ENCODE measurements around the gene F8. TPM values are rescaled to one million over a fixed set of nuclear protein-coding genes. Genes with fewer than 3 reads are reported as not detected.

F8 gene
- polyA plus RNA-seq, 1 donor from 2014 or later, result 2.1 TPM

GRCh38 chrX:155052738-155053498 is 30.4 kb upstream of the F8 start:
- H3K79me2 ChIP-seq (replicated peaks; ENCODE audit: insufficient read depth, low read length), result no peaks in the 10 kb centered on the region
- no peaks in the 10 kb centered on the region for H3K36me3 ChIP-seq (ENCODE audit: insufficient read depth, low read length)
- H3K9ac ChIP-seq (ENCODE audit: low read length), result no peak overlapping the region
- H3K9me2 ChIP-seq (ENCODE audit: insufficient read depth, low read length), result no peaks in the 10 kb centered on the region
- H3K4me2 ChIP-seq (ENCODE audit: low read length), result no peak overlapping the region
- no peak overlapping the region for H2AFZ ChIP-seq (ENCODE audit: low read depth, low read length)
- H3K9me3 ChIP-seq (ENCODE audit: low read length), result no peaks in the 10 kb centered on the region
- TF ChIP-seq TAF1 (IDR thresholded peaks at IDR 0.05; ENCODE audit: low read depth), result no peak
- no peak for TF ChIP-seq RAD21 (conservative IDR thresholded peaks at IDR 0.05)
- TF ChIP-seq CTCF (IDR thresholded peaks at IDR 0.05; ENCODE audit: poor library complexity, severe bottlenecking), result no peak
- TF ChIP-seq EZH2 (IDR thresholded peaks at IDR 0.05; ENCODE audit: borderline replicate concordance, insufficient read depth, low read length, poor library complexity, severe bottlenecking), result no peak
- no peak for TF ChIP-seq SMC3 (conservative IDR thresholded peaks at IDR 0.05; ENCODE audit: poor library complexity)
- no peak for TF ChIP-seq EP300 (conservative IDR thresholded peaks at IDR 0.05; ENCODE audit: poor library complexity, severe bottlenecking)
- TF ChIP-seq REST (IDR thresholded peaks at IDR 0.05; ENCODE audit: borderline replicate concordance), result no peak
- no peak for TF ChIP-seq POLR2AphosphoS5 (IDR thresholded peaks at IDR 0.05)
- no peak for TF ChIP-seq MXI1 (conservative IDR thresholded peaks at IDR 0.05; ENCODE audit: poor library complexity, severe bottlenecking)
- no peaks in the 10 kb centered on the region for H3K27me3 ChIP-seq (ENCODE audit: insufficient read depth, low read depth, low read length)
- H3F3A ChIP-seq (ENCODE audit: insufficient read depth, low read length, poor library complexity, severe bottlenecking), result no peaks in the 10 kb centered on the region
- no peaks in the 10 kb centered on the region for H4K20me1 ChIP-seq (ENCODE audit: insufficient read depth)
- no peak overlapping the region for H3K4me3 ChIP-seq (ENCODE audit: low read length)
- H3K27ac ChIP-seq (ENCODE audit: low read length), result no peak overlapping the region

GRCh38 chrX:155048977-155049619 is 26.6 kb upstream of the F8 start:
- Histone ChIP-seq H3F3A (ENCODE audit: insufficient read depth, low read length, poor library complexity, severe bottlenecking) (no peaks in the 10 kb centered on the region), H3K4me3 (ENCODE audit: low read length) (no peak overlapping the region), H3K4me2 (ENCODE audit: low read length) (no peak overlapping the region), H3K79me2 (replicated peaks; ENCODE audit: insufficient read depth, low read length) (no peaks in the 10 kb centered on the region), H3K9ac (ENCODE audit: low read length) (no peak overlapping the region), H3K9me3 (ENCODE audit: low read length) (no peaks in the 10 kb centered on the region), H3K27ac (ENCODE audit: low read length) (no peak overlapping the region), H4K20me1 (ENCODE audit: insufficient read depth) (no peaks in the 10 kb centered on the region), H3K36me3 (ENCODE audit: insufficient read depth, low read length) (no peaks in the 10 kb centered on the region), H3K9me2 (ENCODE audit: insufficient read depth, low read length) (no peaks in the 10 kb centered on the region), H2AFZ (ENCODE audit: low read depth, low read length) (no peak overlapping the region), H3K27me3 (ENCODE audit: insufficient read depth, low read depth, low read length) (no peaks in the 10 kb centered on the region)
- no peak for TF ChIP-seq MXI1 (conservative IDR thresholded peaks at IDR 0.05; ENCODE audit: poor library complexity, severe bottlenecking)
